GM21717 (cell line): Measurements from ENCODE around the gene MAPKAP1.
"Not testable (repeated sequence)": the region's sequence is repeated elsewhere in the genome, so short reads cannot be mapped to it uniquely, and the experiment has no call there.

Experiments used
- ATAC-seq: cut with Tn5 transposase; IDR thresholded peaks from one replicate; pipeline ENCODE4 v1.9.1; 2021; ENCODE audit warnings: mild to moderate bottlenecking, moderate library complexity; ENCODE audit not compliant: unreplicated experiment

Gene MAPKAP1

GRCh38 chr9:125421591-125422181 lies 285.3 kb downstream of the MAPKAP1 start:
- ATAC-seq = no peak

- ATAC-seq = no peak
Observed at GRCh38 chr9:125421166-125421565, 285.8 kb downstream of the MAPKAP1 start.

- no peak for ATAC-seq
Observed at GRCh38 chr9:125418404-125418803, 288.6 kb downstream of the MAPKAP1 start.

GRCh38 chr9:125416517-125416916 lies 290.5 kb downstream of the MAPKAP1 start:
- ATAC-seq = no peak

- no peak for ATAC-seq
Observed at GRCh38 chr9:125415583-125416460, 291.2 kb downstream of the MAPKAP1 start.

GRCh38 chr9:125413579-125413978 lies 293.4 kb downstream of the MAPKAP1 start:
- ATAC-seq = no peak

GRCh38 chr9:125412166-125412565 lies 294.8 kb downstream of the MAPKAP1 start:
- ATAC-seq = no peak

- no peak for ATAC-seq
Observed at GRCh38 chr9:125411171-125411756, 295.7 kb downstream of the MAPKAP1 start.

GRCh38 chr9:125410522-125410894 lies 296.5 kb downstream of the MAPKAP1 start:
- ATAC-seq = no peak

- ATAC-seq = no peak
Observed at GRCh38 chr9:125409637-125410521, 297.1 kb downstream of the MAPKAP1 start.

- ATAC-seq = no peak
Observed at GRCh38 chr9:125409217-125409636, 297.8 kb downstream of the MAPKAP1 start.

GRCh38 chr9:125407974-125408900 lies 298.8 kb downstream of the MAPKAP1 start:
- ATAC-seq = no peak

- no peak for ATAC-seq
Observed at GRCh38 chr9:125407432-125407973, 299.5 kb downstream of the MAPKAP1 start.

GRCh38 chr9:125406810-125407087 lies 300.3 kb downstream of the MAPKAP1 start:
- no peak for ATAC-seq

- ATAC-seq = no peak
Observed at GRCh38 chr9:125405938-125406809, 300.8 kb downstream of the MAPKAP1 start.

- no peak for ATAC-seq
Observed at GRCh38 chr9:125404733-125405132, 302.3 kb downstream of the MAPKAP1 start.

- no peak for ATAC-seq
Observed at GRCh38 chr9:125400725-125401716, 306.0 kb downstream of the MAPKAP1 start.

GRCh38 chr9:125400232-125400631 lies 306.8 kb downstream of the MAPKAP1 start:
- not testable (repeated sequence) for ATAC-seq
